ENCODE results near the gene SORCS2.

GRCh38 chr4:7774301-7775294, 582.3 kb downstream of the SORCS2 start:
- no peak for TF ChIP-seq CTCF (tag by site-specific recombination; IDR thresholded peaks at IDR 0.05)
- no peak for TF ChIP-seq ZNF175 (tag by site-specific recombination; IDR thresholded peaks at IDR 0.05)
- TF ChIP-seq ZSCAN18 (tag by site-specific recombination; IDR thresholded peaks at IDR 0.05): no peak
- TF ChIP-seq ZNF398 (tag by site-specific recombination; IDR thresholded peaks at IDR 0.05): no peak
- TF ChIP-seq ZNF350 (tag by site-specific recombination; IDR thresholded peaks at IDR 0.05): no peak
- no peak for TF ChIP-seq ZNF354C (tag by site-specific recombination; IDR thresholded peaks at IDR 0.05; ENCODE audit: borderline replicate concordance, low read depth)
- no peak for TF ChIP-seq REST (tag by site-specific recombination; IDR thresholded peaks at IDR 0.05)
- no peak for TF ChIP-seq ZNF580 (tag by site-specific recombination; IDR thresholded peaks at IDR 0.05)
- TF ChIP-seq KLF1 (tag by site-specific recombination; IDR thresholded peaks at IDR 0.05): no peak
- no peak for TF ChIP-seq ZNF549 (tag by site-specific recombination; IDR thresholded peaks at IDR 0.05)
- no peak for TF ChIP-seq PATZ1 (tag by site-specific recombination; IDR thresholded peaks at IDR 0.05)

All from HEK293 (cell line).